PC-9 (cell line): ENCODE results near the gene CCDC192.

Experiments used
- CTCF ChIP-seq: fragments of 200-600 bp; sonication (generic); conservative IDR thresholded peaks from 2 replicates; pipeline ENCODE4 v1.6.1; 2017; ENCODE audit warnings: mixed run types, antibody characterized with exemption, mild to moderate bottlenecking, moderate library complexity
- EZH2 ChIP-seq: fragments of 200-600 bp; sonication (generic); IDR thresholded peaks from 2 replicates; pipeline ENCODE4 v1.8.0; 2017; ENCODE audit warnings: antibody characterized with exemption, low read depth

- TF ChIP-seq CTCF (no peak), EZH2 (no peak)
Measured at GRCh38 chr5:127960270-127960691, 257.1 kb downstream of the CCDC192 start.
